AG04450 (cell line): ENCODE measurements around the gene LRP1B. TPM values are rescaled to one million over a fixed set of nuclear protein-coding genes. Genes with fewer than 3 reads are reported as not detected.

ENCODE experiments used
- CTCF ChIA-PET: fragments of 300-600, 350-600 bp; formaldehyde crosslinking; extraction: SDS; loops from one replicate; lab custom pipeline; 2022; ENCODE audit warnings: antibody characterized with exemption, inconsistent platforms; lab: Charles Lee
- POLR2A ChIA-PET: fragments of 350-600 bp; formaldehyde crosslinking; extraction: SDS; loops from one replicate; lab custom pipeline; 2021; ENCODE audit warnings: antibody characterized with exemption, inconsistent platforms; lab: Yijun Ruan, JAX
- DNase-seq: peaks from one replicate; pipeline ENCODE4 v3.0.0-alpha.2; 2011; ENCODE audit warnings: low read depth, low spot score
- H3K27ac ChIP-seq: one replicate; pipeline ENCODE4 v1.5.1; 2012; ENCODE audit warnings: low read depth, low read length, control low read depth
- H3K27me3 ChIP-seq: one replicate; pipeline ENCODE4 v1.6.0; 2012; ENCODE audit warnings: low read length; ENCODE audit not compliant: control insufficient read depth, insufficient read depth
- H3K4me3 ChIP-seq: 2 replicates; pipeline ENCODE4 v1.5.1; 2011; ENCODE audit warnings: mild to moderate bottlenecking, low read depth, low read length, control low read depth
- H3K9me3 ChIP-seq: 2 replicates; pipeline ENCODE4 v1.5.1; 2012; ENCODE audit warnings: low read length; ENCODE audit not compliant: control insufficient read depth, insufficient read depth
- CTCF ChIP-seq: IDR thresholded peaks from 2 replicates; pipeline ENCODE4 v1.5.1; 2011; ENCODE audit warnings: low read depth, low read length, control low read depth, inconsistent platforms
- polyA plus RNA-seq: library from polyadenylated mRNA; depleted of rRNA; stranded (reverse); fragments of >200 nt; gene quantifications from 2 replicates; pipeline ENCODE4 v1.2.3, GENCODE V29; 2011

LRP1B gene
- polyA plus RNA-seq, 1 experiment = 0.15 TPM

DNA sequence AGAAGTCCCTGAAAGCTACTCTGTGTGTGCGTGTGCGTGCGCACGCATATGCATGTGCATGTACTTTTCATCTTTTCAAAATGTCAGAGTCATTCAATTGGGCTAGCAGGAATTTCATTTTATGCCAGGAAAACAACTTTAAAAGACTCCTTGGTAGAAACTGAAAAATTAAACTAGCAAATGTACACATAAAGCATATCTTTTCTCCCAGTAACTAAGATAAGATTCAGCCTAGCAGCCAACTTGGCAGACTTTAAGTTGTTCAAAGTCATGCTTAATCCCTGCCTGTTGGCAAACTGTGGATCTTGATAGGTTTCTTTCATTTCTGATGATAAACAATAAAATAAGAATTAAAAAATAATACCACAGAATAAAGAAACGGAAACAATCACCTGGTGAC lies 1129.1 kb downstream of the LRP1B start:
- POLR2A ChIA-PET = no interaction called here
- no peak for DNase-seq
- no peaks in the 10 kb centered on the region for H3K9me3 ChIP-seq
- CTCF ChIA-PET = no interaction called here
- TF ChIP-seq CTCF = no peak
- H3K27me3 ChIP-seq = no peaks in the 10 kb centered on the region
- no peak overlapping the region for H3K4me3 ChIP-seq
- H3K27ac ChIP-seq = no peak overlapping the region

- TF ChIP-seq CTCF = no peak
- H3K27ac ChIP-seq = no peak overlapping the region
- no peak for DNase-seq
- no peaks in the 10 kb centered on the region for H3K27me3 ChIP-seq
- H3K9me3 ChIP-seq = no peaks in the 10 kb centered on the region
- ChIA-PET CTCF (no interaction called here), POLR2A (no interaction called here)
- no peak overlapping the region for H3K4me3 ChIP-seq
Observed at GRCh38 chr2:140998577-140998976, 1132.2 kb downstream of the LRP1B start.

- no peak for TF ChIP-seq CTCF
- Histone ChIP-seq H3K9me3 (no peaks in the 10 kb centered on the region), H3K4me3 (no peak overlapping the region), H3K27me3 (no peaks in the 10 kb centered on the region), H3K27ac (no peak overlapping the region)
- ChIA-PET POLR2A (no interaction called here), CTCF (no interaction called here)
- DNase-seq = no peak
Observed at GRCh38 chr2:140998017-140998416, 1132.8 kb downstream of the LRP1B start.

DNA sequence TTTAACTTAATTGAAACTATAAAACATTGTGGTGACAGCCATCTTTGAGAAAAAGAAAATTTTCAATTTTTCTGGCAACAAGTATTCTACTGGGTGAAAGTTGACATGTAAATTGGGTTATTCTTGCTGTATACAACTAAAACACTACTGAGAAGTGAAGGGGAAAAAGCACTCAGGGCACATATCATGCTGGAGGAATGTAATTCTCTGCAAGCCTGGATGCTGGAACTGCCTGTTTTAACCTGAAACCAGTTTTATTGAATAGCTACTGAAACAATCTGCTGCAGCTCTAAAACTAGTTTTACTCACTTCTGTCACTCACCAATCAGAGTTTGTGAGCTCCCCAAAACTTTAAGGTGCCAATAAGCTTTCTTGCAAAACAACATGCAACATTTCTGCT lies 1136.0 kb downstream of the LRP1B start:
- Histone ChIP-seq H3K4me3 (no peak overlapping the region), H3K27me3 (no peaks in the 10 kb centered on the region), H3K27ac (no peak overlapping the region), H3K9me3 (no peaks in the 10 kb centered on the region)
- no peak for TF ChIP-seq CTCF
- ChIA-PET POLR2A (no interaction called here), CTCF (no interaction called here)
- no peak for DNase-seq

- peak; percentile 83 for DNase-seq
- Histone ChIP-seq H3K9me3 (no peaks in the 10 kb centered on the region), H3K27me3 (no peaks in the 10 kb centered on the region), H3K4me3 (no peak overlapping the region), H3K27ac (no peak overlapping the region)
- ChIA-PET POLR2A (no interaction called here), CTCF (no interaction called here)
- TF ChIP-seq CTCF = no peak
Observed at GRCh38 chr2:140990416-140990815, 1140.4 kb downstream of the LRP1B start.
